Superior temporal gyrus (tissue), 1 donor: Measurements from ENCODE around the gene MOCS1.

ENCODE experiments used
- DNase-seq: peaks from one replicate; pipeline ENCODE4 v3.0.0-alpha.2; 2016; ENCODE audit errors: extremely low spot score

Gene MOCS1

DNA sequence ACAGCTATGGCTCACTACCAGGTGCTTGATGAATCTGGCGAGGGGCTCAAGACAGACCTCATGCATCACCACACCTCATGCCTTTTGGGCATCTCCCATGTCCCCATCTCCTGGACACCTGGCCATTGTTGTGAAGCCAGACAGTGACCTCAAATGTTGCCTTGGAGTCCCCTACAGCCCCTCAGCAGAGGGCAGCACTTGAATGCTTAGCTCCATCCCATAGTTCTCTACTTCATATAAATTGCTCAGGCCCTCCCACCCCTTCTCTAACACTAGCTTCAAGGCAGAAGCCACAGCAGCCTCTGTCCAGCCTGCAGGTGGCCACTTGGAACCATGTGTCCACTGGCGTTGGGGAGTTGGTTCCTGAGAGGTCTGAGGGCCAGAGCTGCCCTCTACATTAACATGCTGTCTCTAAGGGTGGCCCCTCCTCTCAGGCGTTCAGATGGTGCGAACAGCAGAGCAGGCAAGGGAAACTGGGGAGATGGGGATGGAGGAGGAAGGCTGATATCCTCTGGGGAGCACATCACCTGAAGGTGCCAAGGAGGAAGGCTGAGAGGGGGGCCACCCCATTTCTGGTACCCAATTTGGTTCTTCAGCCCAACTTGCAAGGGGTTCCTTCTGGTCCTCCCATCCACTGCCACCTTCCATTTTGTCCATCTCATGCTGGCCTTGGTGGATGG lies 31.3 kb downstream of the MOCS1 start:
- no peak for DNase-seq

DNA sequence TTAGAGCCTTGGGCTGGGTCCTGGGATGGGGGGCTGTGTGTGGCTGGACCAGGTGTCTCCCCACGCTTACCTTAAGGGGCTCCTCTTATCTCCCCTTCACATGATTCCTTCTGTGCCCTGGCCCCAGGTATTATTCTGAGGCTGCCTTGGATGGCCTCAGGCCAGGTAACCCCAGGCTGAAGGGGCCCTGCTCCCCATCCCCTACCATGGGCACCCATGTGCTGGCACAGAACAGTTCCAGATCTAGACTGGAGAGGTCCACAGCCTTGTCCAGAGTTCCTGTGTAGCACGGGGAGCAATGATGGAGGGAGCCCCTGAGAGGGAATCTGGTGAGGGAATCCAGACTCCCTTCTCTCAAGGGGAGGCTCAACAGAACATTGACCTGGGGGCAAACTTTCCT lies 32.1 kb downstream of the MOCS1 start:
- no peak for DNase-seq

DNA sequence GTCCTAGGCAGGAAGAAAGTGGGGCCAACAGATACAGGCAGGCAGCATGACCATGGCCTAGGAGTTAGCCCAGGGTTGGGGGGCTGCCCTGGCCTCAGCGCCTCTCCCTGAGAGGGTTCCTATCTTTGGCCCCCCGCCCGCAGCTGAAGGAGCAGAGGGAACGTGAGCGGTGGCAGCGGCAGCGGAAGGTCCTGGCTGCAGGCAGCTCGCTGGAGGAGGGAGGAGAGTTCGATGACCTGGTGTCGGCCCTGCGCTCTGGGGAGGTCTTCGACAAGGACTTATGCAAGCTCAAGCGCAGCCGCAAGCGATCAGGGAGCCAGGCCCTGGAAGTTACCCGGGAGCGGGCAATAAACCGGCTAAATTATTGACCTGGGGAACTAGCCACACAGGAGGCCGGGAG lies 32.6 kb downstream of the MOCS1 start:
- no peak for DNase-seq

DNA sequence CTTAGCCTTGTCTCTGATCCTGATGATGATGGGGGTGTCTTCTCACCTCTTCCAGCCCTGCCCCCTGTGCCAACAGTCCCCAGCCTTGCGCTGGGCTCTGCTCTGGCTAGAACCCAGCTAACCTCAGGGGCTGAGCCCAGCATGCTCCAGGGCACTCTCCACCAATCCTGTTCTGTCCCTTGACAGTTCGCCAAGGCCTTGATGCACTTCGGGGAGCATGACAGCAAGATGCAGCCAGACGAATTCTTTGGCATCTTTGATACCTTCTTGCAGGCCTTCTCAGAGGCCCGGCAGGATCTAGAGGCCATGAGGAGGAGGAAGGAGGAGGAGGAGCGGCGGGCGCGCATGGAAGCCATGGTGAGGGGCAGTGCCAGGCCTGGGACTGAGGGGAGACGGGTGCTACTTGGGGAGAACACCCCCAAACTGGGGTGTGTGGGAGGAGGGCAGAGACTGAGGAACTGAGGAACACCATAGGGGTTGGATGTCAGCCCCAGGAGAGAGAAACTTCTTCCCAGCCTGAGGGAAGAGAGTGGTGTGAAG lies 33.1 kb downstream of the MOCS1 start:
- no peak for DNase-seq

DNA sequence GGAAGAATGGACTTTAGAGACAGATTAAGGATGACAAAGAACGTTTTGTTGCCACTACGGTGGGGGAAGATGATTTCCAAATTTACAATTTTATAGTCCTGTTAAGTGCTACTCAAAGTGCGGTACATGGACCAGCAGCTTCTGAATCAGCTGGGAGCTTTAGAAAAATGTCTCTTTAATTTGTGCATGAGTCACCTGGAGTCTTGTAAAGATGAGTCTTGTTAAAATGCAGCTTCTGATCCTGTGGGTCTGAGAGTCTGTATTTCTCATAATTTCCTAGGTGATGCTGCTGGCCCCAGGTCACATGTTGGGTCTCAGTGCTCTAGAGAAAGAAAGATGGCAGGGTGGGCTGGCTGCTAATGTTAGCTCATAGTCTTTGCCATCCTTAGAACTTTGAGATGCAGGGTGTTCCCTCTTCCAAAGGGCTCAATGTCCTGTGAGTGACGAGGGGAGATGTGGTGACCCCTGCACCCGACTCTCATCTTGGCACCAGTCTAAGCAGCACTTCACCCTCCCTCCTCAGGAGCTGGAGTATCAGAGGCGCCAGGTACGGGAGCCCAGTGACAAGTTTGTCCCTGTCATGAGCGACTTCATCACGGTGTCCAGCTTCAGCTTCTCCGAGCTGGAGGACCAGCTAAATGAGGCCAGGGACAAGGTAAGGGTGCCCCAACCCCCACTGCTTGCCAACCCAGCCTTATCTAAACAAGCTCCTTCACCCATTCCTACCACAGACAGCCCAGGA lies 34.5 kb downstream of the MOCS1 start:
- DNase-seq = no peak

DNA sequence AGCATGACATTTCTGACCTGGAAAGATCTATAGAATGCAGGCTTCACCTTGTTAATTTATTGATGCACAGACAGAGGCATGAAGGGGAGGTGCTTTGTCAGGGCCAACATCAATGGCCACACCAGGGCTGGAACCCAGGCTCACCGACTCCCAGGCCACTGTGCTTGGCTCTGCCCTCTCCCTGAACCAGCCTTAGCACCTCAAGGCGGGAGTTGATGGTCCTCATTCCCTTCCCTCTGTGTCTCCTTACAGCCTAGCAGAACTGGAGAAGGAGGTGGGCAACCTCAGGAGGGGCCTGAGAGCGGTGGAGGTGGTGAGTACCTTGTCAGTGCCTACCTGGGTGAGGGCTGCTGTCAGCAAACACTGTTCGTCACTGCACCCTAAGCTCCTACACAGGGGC lies 35.6 kb downstream of the MOCS1 start:
- no peak for DNase-seq

DNA sequence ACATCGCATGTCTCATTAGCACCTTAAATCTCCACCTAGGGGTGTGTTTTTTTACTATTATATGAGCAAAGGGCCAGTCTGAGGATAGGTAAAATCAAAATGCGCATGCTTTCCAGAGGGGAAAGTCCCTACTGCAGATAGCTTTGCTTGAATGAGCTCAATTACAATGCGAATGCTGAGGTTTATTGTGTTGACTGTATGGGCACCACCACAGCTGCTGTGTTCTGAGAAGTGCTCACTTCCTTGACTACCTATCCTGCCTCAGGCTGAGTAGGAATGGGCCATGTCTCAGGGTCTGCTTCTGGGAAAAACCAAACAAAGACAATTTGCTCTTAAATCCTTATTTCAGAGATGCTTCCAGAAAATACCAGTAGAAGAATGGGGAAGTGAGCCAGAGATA lies 36.6 kb downstream of the MOCS1 start:
- DNase-seq = no peak

DNA sequence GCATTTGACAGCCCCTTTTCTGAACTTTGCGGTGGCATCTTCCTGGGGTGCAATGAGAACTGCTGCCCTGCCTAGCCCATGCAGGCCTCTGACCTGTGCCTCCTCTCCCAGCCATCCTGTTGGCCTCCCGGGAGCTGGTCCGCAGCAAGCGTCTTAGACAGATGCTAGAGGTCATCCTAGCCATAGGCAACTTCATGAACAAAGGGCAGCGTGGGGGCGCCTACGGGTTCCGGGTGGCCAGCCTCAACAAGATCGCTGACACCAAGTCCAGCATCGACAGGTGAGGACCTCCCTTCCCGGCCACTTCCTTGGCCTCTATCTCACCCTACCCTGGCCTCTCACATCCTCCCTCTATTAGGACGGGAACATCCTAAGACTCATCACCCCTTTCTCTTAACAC lies 37.6 kb downstream of the MOCS1 start:
- no peak for DNase-seq

DNA sequence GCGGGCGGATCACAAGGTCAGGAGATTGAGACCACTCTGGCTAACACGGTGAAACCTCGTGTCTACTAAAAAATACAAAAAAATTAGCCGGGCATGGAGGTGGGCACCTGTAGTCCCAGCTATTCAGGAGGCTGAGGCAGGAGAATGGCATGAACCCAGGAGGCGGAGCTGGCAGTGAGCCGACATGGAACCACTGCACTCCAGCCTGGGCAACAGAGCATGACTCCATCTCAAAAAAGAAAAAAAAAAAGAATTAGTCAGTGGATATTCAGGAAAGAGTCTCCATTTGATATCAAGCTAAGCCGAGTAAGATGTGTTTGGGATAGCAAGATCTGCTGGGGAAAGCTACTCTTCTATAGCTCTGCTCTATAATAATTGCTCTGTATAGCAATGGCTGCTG lies 41.0 kb downstream of the MOCS1 start:
- DNase-seq = no peak

DNA sequence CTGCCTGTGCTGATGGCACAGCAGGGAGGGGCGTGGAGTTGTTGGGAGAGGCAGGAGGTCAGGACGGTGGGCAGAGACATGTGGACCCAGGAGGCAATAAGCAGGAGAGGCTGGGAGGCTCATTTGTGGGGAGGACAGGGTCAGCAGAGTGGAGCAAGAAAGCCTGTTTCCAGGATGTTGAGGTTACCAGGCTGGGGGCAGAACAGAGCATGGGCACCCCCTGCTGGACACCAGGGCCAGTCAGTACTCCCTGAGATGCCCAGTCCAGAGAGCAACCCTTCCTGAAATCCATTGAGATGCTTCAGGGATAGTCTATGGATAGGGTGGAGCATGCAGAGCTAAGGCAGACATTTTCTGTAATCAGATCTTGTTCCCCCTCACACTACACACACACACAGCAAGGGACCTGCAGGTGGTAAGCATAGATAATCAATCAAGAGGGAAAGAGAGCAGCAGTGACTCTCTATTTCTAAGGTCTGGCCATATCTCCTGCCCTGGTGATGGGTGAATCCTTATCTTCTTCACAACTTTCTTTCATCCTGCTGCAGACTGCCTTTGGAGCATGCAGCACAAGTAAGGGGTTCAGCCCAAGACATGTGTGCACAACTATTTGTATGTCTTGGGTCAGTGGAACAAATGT lies 41.7 kb downstream of the MOCS1 start:
- DNase-seq = peak; percentile 79

DNA sequence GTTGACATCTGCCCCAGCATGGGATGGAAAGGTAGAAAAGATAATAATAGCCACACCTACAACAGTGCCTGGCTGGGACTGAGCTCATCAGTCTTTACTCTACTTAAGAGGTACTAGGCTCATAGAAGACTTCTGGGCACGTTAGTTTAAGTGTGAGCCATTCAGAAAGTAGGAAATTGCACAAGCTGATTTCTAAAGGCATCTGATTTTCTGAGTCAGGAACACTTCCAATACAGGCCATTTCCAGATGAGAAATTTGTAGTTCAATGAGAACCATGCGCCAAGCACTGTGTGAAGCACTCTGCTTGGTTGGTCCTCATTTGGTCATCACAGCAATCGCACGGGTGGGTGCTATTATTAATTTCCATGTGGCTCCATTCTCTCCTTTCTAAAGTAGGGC lies 42.3 kb downstream of the MOCS1 start:
- DNase-seq = no peak

DNA sequence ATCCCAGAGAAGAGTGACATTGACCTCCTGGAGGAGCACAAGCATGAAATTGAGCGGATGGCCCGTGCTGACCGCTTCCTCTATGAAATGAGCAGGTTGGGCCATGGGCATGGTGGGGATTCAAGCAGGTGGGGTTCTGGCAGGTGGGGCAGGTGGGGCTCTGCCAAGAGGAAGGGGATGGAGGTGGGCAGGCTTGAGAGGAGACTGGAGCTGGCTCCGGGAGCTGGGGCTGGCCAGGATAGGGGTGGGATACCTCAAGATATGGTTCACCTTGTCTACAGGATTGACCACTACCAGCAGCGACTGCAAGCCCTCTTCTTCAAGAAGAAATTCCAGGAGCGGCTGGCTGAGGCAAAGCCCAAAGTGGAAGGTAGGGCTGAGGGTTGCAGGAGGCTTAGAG lies 42.9 kb downstream of the MOCS1 start:
- no peak for DNase-seq

DNA sequence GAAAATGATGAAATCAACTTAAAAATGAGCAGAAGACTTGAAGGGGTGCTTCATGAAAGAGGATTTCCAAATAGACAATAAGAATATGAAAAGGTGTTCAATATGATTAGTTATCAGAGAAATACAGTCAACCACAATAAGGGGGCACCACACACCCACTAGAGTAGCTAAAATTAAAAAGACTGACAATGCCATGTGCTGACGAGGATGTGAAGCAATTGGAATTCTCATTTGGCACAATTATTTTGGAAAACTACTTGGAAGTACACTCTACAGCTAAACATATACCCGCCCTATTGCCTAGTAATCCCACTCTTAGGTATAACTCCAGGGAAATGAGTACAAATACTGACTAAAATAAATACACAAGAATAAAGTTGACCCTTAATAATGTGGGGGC lies 45.0 kb downstream of the MOCS1 start:
- DNase-seq = no peak

DNA sequence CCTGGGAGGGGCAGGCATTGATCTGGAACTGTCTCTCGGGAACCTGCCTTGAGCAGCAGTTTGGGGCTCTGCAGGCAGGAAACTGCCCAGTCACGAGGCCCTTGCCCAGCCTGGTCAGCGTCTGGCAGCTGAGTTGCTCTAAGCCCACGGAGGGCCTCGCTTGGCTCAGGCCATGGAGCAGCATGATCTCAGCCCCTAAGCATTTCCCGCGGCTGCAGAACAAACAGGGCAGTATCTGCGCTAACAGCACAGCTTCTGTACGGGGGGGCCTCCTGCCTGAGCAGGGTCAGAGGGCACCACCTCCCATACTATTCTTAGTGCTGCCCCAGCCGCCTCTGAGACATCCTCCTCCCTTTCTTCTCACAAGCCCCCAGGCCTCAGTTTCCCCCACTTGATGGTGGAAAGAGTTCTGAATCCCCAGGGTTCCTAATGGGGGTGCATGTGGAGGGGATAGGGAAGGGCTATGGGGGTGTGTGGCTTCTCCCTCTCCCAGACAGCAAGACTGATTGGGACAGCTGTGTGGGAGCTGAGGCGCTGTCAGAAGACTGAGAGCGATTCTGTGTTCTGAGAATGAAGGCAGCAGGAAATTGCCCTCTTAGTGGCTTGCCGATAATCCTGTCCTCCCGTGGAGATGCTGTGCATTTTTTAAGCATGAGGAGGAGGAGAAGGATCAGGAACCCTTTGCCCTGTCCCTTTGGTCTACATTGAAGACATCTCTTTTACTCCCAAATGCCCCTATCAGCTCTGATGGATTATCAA lies 46.4 kb downstream of the MOCS1 start:
- peak; percentile 85 for DNase-seq

DNA sequence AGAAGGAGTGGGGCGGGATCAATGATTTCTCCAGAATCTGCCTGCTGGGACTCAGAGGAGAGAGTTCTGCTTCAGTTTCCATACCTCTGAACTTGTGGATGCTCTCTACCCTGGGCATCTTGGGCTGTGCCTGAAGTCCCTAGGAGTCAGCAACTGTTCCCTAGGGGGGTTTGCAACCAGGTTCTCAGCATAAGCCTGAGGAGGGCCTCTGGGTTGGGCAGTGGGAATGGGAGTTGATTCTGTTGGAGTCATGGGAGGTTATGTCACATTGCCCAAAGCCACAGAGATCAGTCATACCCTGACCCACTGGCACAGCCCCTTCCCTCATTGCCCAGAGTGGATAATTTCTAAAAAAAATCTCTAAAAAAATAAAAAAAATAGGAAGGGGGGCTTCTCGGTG lies 47.4 kb downstream of the MOCS1 start:
- DNase-seq = no peak

DNA sequence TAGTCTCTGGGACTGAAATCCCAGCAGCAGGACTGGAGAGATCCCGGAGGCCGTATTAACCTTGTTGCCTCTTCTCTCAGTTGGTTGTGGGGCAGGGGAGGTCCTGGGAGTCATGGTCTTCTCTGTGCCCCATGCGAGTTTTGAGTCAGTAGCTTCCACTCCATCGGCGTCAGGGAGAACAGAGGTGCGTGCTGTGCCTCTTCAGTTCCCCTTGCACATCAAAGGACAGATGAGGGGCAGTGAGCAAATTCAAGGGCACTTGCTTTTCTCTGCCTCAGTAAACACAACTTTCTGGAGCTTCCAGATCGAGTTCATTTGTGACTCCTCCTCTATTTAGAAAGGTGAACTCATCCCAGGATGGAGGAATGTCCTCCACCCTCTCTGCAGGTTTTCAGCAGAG lies 48.6 kb downstream of the MOCS1 start:
- no peak for DNase-seq

DNA sequence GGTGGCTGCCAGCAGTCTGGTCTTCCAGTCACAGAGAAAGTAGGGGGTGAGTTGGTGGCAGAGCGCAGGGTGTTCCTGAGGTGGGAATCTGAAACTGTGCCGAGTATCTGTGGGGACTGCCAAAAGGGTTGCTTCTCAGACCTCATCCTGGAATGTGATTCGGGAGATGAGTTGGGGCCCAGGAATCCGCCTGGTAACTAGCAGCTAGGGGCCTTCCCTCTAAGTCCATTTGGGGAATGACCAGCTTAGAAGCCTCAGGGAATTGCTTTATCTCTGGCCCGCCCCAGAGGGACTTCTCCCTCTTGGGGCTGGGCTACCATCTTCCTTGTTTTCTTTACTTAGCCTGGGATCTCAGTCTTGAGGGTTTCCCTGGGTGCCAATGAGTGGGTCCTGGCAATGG lies 49.6 kb downstream of the MOCS1 start:
- DNase-seq = no peak

DNA sequence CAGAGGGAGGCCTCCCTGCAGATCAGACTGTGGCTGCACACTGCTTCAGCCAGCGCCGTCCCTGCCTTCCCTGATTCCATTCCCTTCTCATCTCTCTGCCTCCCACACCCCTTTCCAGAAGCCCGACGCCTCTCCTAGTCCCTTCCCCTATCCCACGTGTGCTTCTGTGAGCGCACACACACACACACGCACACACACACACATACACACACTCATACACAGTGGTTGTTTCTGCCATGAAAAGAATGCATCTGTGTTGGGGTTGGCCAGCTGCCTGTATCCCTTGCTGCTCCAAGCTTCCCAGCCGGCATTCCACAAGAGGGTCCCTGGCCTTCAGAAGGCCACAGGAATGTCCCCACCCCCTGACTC lies 51.7 kb downstream of the MOCS1 start:
- DNase-seq = peak; percentile 51

DNA sequence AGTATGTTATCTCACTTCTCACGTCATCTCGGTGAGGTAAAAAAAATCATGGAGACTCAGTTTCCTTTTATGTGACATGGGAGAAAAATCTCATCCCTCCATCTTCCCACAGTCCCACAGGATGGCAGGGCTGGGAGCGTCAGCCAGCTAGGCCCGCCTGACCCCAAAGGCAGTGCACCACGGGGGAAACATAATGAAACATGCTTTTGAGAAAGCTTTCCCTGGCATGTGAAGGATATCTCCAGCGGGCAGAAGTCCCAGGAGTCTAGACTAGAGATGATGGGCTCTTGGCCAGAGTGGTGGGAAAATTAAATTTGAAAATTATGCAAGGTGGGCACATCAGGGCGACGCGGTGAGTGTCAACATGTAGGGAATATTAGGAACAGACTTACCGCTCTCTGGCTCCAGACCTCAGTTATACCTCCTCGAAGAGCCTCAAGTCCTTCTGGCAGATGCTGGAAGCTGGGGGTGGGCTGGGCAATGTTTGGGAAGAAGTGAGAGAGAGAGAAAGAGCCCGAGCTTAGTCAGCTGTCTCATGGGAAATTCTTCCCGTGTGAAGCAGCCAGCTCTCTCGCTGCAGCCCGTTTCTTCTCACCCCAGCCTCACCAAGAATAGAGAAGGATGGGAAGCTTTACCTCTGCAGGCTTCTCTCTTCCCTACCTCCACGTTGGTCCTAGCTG lies 52.3 kb downstream of the MOCS1 start:
- no peak for DNase-seq

DNA sequence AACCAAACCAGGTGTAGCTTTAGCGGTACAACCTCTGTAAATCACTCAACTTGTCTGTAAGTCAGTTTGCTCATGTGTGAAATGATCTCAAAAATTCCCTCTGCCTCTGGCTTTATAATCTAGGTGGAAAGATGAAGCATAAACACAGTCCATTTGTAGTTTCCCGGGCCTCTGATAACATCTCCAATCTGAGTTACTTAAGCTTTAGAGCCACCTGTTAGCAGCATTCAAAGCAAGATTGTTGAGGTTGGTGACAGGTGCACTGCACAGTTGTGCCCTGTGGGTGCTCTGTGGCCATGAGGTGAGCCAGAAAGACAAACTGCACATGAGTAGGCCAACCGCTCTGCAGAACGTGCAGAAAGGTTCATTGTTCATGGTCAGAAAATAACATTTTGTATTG lies 53.7 kb downstream of the MOCS1 start:
- DNase-seq = no peak

DNA sequence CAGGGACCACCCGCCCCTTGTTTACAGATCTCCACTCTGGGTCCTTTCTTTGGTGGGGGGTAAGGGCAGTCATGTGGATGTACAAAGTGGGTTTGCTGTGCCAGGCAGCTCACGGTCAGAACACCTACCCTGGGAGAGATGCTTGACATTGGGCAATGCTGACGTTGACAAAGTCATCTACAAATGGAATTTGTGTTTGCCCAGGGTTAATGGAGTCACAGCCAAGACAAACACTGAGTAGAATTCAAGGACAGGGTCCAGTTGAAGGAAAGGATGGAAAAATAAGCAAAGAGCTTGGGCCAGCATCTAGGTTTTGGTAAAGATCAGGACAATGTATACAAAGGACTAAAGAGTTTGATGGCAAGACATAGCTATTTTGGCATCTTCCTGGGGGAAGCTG lies 54.7 kb downstream of the MOCS1 start:
- DNase-seq = no peak

DNA sequence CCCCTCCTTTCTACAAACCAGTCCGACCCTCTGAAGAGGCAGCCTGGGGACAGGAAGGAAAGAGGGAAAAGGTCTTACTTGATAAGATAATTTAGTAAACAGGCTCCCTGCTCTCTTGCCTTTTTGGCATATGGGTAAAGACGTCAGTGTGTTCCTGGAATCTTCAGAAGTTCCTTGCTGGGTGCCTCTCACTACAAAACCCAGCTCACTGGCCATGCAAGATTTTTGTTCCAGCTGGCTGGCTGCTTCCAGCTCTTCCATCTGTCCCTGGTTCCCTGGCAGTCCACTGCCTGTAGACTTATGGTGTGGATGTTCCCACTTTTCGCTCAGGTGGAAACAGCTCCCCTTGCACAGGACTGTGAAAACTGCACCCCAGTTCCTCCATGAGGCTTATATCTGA lies 57.4 kb downstream of the MOCS1 start:
- DNase-seq = no peak
